ENCODE results near the gene BUD23.

GRCh38 chr7:73679709-73680108, 3.7 kb upstream of the BUD23 start:
- TF ChIP-seq CTCF (IDR thresholded peaks at IDR 0.05 in 4 of 5, conservative IDR thresholded peaks at IDR 0.05 in 1 of 5) (no peak), POLR2A (IDR thresholded peaks at IDR 0.05) (no peak)
